ENCODE measurements around the gene MAPKAPK2.

The MAPKAPK2 gene

DNA sequence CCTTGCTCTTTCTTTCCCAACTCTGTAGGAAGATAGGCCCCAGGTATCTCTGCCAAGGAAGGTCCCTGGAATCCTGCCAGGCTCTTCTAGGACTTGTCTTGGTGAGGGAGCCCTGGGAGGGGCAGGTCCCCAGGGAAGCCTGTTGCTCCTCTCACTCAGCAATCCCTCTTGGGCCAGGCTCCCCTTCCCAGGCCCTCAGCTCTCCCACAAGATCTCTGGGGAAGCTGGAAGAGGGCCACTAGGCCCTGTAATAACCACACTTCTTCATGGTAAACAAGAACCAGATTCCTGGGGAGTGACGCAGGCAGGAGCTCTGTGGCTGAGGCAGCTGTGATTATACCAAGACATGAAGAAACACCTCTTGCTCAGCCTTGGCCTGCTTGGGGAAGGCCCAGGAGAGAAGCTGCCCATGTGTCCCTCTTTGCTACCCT, 9.9 kb upstream of the MAPKAPK2 start:
- TF ChIP-seq ZFX (IDR thresholded peaks at IDR 0.05; ENCODE audit: borderline replicate concordance) (no peak), CTCF (IDR thresholded peaks at IDR 0.05) (no peak)
- no peak overlapping the region for H3K27ac ChIP-seq

DNA sequence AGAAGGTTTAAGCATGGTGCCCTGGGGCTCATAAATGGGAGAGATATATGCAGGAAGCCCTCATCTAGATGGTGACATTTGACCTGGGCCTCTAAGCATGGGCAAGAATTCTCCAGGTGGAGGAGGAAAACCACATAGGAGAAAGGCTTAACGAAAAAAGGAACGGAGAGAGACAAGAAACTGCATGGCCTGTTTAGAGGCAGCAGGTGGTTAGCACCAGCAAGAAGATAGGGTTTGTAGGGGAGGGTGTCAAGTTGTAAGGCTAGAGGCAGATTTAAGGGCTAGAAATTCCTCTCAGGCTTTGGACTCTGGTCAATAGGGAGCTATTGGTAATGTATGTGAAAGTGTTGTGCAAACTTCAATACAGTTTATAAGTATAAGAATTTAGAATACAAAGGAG, 8.2 kb upstream of the MAPKAPK2 start:
- no peak overlapping the region for H3K27ac ChIP-seq
- TF ChIP-seq CTCF (IDR thresholded peaks at IDR 0.05) (no peak), ZFX (IDR thresholded peaks at IDR 0.05; ENCODE audit: borderline replicate concordance) (no peak)

GRCh38 chr1:206678490-206678889, 6.2 kb upstream of the MAPKAPK2 start:
- no peak for TF ChIP-seq CTCF (IDR thresholded peaks at IDR 0.05)
- no peak for TF ChIP-seq ZFX (IDR thresholded peaks at IDR 0.05; ENCODE audit: borderline replicate concordance)
- no peak overlapping the region for H3K27ac ChIP-seq

GRCh38 chr1:206679738-206680211, 4.9 kb upstream of the MAPKAPK2 start:
- TF ChIP-seq CTCF (IDR thresholded peaks at IDR 0.05) (no peak), ZFX (IDR thresholded peaks at IDR 0.05; ENCODE audit: borderline replicate concordance) (no peak)
- H3K27ac ChIP-seq = no peak overlapping the region

DNA sequence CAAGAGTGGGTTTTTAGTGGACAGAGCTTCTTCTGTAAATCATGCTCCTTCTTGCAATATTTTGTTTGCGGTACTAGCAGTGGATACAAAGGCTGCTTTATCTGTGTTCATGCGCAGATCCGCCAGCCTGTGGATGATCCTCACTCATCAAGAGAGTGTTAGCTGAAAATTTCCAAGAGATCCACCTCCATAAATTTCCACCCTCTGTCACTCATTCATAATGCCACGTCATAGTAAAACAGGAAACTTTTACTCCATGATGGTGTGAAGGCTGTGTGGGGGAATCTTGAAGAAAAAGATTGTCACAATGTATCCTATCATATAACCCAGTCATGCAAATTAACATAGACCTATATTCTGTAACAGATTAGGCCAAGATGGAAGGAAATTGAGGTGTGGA, 4.4 kb upstream of the MAPKAPK2 start:
- TF ChIP-seq CTCF (IDR thresholded peaks at IDR 0.05) (no peak), ZFX (IDR thresholded peaks at IDR 0.05; ENCODE audit: borderline replicate concordance) (no peak)
- no peak overlapping the region for H3K27ac ChIP-seq

DNA sequence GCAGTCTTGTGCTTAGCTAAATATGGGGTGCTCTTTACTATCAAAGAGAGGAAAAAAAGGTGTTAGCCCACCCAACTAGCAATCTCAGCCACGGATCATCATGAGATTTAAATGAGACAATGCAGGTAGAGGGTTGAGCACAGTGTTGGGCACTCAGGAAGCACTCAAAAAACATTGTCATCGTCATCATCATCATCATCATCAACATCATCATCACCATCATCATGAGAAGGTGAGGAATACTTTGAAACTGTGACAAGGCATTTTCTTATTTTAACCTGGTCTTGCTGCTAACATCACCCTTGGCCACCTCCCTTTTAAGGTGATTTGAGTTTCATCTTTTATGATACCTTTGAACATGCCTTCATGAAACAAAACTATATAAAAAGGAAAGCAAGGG, 3.3 kb upstream of the MAPKAPK2 start:
- TF ChIP-seq CTCF (IDR thresholded peaks at IDR 0.05) (no peak), ZFX (IDR thresholded peaks at IDR 0.05; ENCODE audit: borderline replicate concordance) (no peak)

DNA sequence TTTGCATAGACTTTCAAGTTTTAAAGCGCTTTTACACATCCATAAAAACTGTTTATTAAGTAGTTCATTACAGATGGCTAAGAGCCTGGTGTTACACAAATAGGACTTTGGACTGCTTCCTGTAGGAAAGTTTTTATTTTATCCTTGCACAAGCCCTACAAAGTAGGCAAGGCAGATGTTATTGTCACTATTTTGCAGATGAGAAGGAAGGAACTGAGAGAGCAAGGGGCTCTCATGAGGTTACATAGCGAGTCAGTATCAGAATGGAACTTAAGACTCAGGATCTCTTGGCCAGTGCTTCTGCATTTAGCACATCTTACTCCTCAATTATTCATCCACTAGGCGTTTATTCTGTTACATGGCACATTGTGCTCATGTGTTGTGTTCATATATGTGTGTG, 2.6 kb upstream of the MAPKAPK2 start:
- no peak for TF ChIP-seq CTCF (IDR thresholded peaks at IDR 0.05)
- no peak for TF ChIP-seq ZFX (IDR thresholded peaks at IDR 0.05; ENCODE audit: borderline replicate concordance)
- H3K27ac ChIP-seq = peak overlapping the region; percentile 40; the same call in 1 of the 2 replicates

More for the DNA sequence above, 3.3 kb upstream of the MAPKAPK2 start:
- H3K27ac ChIP-seq = 0 out of 2 replicates have a peak overlapping the region, but pooled peaks have one; percentile 40

Data from 22Rv1 (cell line).